GM18909 (cell line): Measurements from ENCODE around the gene MDM4.
A peak's percentile ranks its signal among the peaks of the same experiment; 100 is the strongest.
"Not testable (repeated sequence)": the region's sequence is repeated elsewhere in the genome, so short reads cannot be mapped to it uniquely, and the experiment has no call there.

ENCODE experiments used
- ATAC-seq: cut with Tn5 transposase; IDR thresholded peaks from one replicate; pipeline ENCODE4 v1.9.1; 2021; ENCODE audit warnings: mild to moderate bottlenecking; ENCODE audit not compliant: unreplicated experiment, poor library complexity

MDM4 gene

GRCh38 chr1:204549313-204549712 lies 33.1 kb downstream of the MDM4 start:
- no peak for ATAC-seq

GRCh38 chr1:204550926-204551325 lies 34.7 kb downstream of the MDM4 start:
- ATAC-seq, result no peak

GRCh38 chr1:204556458-204557052 lies 40.3 kb downstream of the MDM4 start:
- ATAC-seq, result no peak

DNA sequence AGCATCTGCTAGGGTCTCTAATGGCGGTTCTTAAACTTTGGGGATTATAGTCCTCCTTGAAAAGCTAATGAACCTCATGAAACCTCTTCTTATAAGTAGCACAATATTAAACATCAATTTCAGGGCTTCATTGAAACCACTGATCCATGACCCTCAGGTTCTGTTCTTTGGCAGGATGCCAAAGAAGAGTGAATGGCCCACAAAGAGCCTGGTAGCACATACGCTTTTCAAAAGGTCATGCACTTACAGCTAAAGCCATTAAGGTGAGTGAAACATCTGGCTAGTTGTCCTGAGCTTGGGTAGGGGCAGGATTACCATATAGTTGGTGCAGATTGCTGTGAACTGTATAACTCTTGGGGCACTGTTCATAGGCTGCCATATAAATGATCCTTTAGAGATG lies 42.3 kb downstream of the MDM4 start:
- no peak for ATAC-seq

GRCh38 chr1:204560002-204560401 lies 43.8 kb downstream of the MDM4 start:
- ATAC-seq, result not testable (repeated sequence)

- ATAC-seq, result no peak
Observed at GRCh38 chr1:204560590-204561150, 44.5 kb downstream of the MDM4 start.

GRCh38 chr1:204562075-204562990 lies 46.1 kb downstream of the MDM4 start:
- ATAC-seq, result no peak

DNA sequence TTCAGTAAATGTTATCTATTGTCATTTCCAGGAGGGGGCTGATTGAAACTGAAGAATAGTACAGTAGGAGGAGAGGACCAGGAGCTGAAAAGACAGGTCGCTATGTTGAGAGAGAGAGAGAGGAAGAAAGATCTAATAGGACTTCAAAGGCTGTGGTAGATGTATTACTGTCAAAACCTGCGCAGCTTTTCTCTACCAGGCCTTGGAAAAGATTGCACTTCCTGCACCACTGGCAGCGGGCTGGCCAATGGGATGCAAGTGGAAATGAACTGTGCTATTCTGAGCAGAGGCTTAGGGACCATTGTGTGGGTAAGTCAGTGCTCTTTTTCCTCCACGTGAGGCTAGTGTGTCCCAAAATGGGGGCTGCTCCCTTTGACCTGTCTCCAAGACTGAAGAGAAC lies 47.1 kb downstream of the MDM4 start:
- no peak for ATAC-seq

GRCh38 chr1:204563780-204564179 lies 47.6 kb downstream of the MDM4 start:
- no peak for ATAC-seq

DNA sequence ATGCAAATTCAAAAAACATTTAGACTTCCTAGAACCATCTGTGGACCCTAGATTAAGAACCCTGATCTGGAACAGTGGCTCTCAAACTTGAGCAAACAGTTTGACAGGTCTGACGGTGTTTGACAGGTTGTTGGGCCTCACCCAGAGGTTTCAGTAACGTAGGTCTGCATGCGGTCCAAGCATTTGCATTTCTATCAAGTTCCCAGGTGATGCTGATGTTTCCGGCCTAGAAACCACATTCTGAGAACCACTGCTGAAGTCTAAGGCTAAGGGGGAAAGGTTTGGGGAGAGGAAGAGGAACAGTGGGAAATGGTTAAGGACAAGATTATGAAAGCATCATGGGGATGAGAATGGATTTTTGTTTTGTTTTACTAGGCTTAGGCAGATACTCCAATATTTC lies 48.6 kb downstream of the MDM4 start:
- ATAC-seq, result peak; percentile 74

GRCh38 chr1:204565617-204566582 lies 49.7 kb downstream of the MDM4 start:
- ATAC-seq, result peak; percentile 65

DNA sequence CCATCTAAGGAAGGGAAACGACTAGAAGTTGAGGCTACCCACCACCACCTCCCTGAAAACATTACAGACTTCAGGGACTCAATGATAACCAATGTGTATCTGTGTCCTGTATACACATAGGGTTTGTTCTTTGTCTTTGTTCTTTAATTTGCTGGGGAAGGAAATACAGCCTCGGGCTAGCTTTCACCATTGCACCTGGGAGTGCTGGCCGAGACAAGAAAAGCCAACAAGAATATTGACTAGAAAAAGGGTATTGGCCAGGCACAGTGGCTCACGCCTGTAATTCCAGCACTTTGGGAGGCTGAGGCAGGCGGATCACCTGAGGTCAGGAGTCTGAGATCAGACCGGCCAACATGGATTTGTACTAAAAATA lies 50.4 kb downstream of the MDM4 start:
- no peak for ATAC-seq

- no peak for ATAC-seq
Observed at GRCh38 chr1:204567071-204567470, 50.9 kb downstream of the MDM4 start.

DNA sequence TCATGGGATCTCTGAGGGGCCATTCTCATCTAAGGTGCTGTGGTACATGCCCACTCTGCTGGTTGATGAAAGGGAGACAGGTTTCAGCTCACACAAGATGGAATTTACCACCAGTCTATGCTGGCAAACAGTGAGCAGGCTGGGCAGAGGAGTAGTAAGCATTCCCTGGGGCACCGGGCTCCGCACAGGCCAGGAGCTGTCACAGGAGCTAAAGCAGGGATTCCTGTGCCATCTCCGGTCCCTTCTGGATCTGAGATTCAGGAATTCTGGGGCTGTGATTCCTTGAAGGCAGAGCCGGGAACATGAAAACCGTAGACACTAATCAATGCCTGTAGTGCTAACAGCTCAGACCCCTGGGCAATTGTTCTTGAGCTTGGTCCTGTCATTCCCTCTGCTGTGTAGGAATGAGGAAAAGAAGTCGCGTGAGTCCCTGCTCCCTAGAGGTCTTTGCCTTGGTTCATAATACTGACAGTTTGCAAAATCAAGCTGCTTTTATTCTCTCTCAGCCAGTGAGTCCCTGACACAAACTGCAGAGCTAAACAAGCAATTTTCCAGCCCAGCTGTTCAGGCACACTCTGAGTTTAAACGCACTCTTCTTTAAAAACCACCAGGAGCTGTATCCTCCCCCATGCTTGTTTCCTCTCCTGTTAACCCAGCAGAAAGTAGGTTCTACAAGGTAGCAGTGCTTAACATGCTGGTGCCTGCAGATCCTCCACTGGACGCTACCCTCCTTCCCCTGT lies 52.5 kb downstream of the MDM4 start:
- no peak for ATAC-seq

- ATAC-seq, result no peak
Observed at GRCh38 chr1:204569478-204569877, 53.3 kb downstream of the MDM4 start.

- not testable (repeated sequence) for ATAC-seq
Observed at GRCh38 chr1:204570021-204570420, 53.8 kb downstream of the MDM4 start.

DNA sequence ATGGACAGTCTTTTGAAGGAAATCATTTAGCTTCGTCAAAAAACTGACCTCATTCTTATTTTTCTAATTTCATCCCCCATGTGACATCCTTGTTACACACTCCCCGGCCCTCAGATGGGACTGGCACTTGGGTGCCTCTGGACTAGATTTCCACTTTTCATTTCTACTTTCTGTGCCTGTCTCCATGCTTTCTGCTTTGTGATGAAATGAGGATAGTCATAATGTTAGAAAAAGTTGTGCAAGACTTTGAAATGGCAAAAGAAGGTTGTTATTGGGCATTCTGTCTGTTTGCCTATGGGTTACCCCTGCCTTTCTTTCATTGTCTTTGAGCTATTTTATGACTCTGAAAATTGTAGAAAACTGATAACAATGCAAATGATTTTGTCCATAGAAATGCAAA lies 54.9 kb downstream of the MDM4 start:
- no peak for ATAC-seq

- no peak for ATAC-seq
Observed at GRCh38 chr1:204571631-204572030, 55.4 kb downstream of the MDM4 start.
